HFF-Myc (cell line): Measurements from ENCODE around the gene DEGS2.
"Not testable (repeated sequence)": the region's sequence is repeated elsewhere in the genome, so short reads cannot be mapped to it uniquely, and the experiment has no call there.

Source experiments
- DNase-seq: peaks from one replicate; pipeline ENCODE4 v3.0.0-alpha.2; 2011; ENCODE audit warnings: low read depth; ENCODE audit errors: extremely low read depth
- H3K4me3 ChIP-seq: replicated peaks from 2 replicates; pipeline ENCODE4 v1.5.1; 2011; ENCODE audit warnings: low read depth, mild to moderate bottlenecking, control low read depth, low read length
- TF ChIP-seq, protein P1 (sequence below): IDR thresholded peaks from 2 replicates; pipeline ENCODE4 v1.5.1; 2012; ENCODE audit warnings: mild to moderate bottlenecking, low read depth, low read length, control low read depth; ENCODE audit errors: missing control alignments

DEGS2 gene

DNA sequence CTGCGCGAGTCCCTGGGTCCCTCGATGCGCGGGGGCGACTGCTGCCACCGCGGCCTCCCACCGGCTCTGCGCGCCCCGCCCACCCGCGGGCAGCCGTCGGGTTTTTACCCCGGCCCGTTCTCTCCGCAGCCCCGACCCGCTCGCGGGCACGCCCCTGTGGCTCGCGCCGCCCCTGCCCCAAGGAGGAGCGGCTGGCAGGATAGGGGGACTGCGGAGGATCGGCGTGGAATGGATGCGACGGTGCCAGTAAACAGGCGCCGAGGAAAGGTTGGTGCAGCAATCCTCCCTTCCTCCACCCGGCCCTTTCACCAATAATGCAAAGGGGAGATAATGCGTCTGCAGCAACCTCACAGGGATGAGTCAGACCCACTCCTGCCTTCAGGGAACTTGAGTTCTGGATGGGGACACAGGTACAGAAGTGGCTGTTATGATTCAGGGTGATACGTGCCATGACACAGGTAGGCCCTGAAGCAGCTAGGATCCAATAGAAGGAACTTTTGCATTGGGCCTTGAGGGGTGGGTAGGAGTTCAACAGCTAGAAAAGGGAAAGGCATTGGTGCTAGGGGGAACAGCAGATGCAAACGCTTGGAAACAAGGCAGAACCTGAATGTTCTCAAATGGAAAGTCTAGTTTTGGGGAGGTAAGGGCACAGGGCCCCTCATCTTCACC, 554 bp upstream of the DEGS2 start:
- TF ChIP-seq, protein P1, sequence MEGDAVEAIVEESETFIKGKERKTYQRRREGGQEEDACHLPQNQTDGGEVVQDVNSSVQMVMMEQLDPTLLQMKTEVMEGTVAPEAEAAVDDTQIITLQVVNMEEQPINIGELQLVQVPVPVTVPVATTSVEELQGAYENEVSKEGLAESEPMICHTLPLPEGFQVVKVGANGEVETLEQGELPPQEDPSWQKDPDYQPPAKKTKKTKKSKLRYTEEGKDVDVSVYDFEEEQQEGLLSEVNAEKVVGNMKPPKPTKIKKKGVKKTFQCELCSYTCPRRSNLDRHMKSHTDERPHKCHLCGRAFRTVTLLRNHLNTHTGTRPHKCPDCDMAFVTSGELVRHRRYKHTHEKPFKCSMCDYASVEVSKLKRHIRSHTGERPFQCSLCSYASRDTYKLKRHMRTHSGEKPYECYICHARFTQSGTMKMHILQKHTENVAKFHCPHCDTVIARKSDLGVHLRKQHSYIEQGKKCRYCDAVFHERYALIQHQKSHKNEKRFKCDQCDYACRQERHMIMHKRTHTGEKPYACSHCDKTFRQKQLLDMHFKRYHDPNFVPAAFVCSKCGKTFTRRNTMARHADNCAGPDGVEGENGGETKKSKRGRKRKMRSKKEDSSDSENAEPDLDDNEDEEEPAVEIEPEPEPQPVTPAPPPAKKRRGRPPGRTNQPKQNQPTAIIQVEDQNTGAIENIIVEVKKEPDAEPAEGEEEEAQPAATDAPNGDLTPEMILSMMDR, result no peak
- H3K4me3 ChIP-seq, result no peak overlapping the region
- no peak for DNase-seq

DNA sequence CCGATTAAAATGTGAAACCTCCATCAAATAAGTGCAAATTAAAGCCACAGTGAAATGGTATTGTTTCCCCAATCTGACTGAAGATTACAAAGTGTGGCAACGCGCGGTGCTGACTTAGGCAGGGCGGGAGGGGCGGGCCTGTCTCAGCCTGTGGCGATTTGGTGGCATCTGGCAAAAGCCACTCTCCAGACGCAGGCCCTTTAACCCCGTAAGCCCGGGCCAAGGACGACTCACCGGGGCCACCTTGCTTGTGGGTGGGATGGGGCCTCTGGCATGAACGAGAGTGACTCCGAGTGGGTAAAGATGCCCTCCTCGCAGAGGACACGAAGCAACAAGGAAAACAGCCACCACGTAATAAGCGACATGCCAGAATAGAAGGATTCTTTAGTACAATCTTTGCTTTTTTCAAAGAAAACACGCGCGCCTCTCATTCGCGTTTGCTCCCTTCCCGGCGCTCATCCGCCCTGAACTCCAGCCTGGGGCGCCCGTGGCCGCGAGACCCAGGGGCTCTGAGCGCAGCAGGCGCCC, 815 bp downstream of the DEGS2 start:
- TF ChIP-seq, protein P1, result no peak
- DNase-seq, result no peak
- H3K4me3 ChIP-seq, result no peak overlapping the region

DNA sequence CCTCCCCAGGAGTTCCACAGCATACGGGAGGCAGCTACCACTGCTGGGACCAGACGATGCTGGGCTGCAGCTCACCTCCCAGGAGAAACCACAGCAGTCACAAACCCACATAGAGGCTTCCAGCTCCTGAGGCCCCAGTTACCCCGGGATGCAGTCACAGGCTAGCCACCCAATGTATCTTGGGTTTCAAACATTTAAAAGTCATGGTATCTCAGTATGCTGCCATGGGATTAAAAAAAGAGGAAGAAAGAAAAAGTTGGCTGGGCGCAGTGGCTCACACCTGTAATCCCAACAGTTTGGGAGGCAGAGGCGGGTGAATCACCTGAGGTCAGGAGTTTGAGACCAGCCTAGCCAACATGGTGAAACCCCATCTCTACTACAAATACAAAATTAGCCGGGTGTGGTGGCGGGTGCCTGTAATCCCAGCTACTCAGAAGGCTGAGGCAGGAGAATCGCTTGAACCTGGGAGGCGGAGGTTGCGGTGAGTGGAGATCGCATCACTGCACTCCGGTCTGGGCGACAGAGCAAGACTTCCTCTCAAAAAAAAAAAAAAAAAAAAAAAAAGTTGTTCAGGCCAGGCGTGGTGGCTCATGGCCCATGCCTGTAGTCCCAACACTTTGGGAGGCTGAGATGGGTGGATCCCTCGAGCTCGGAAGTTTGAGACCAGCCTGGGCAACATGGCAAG, 1.8 kb downstream of the DEGS2 start:
- not testable (repeated sequence) for DNase-seq

GRCh38 chr14:100156776-100157175, 2.7 kb downstream of the DEGS2 start:
- TF ChIP-seq, protein P1, result no peak

More for the DNA sequence above, 1.8 kb downstream of the DEGS2 start:
- not testable (repeated sequence) for H3K4me3 ChIP-seq

GRCh38 chr14:100155756-100156616, 3.5 kb downstream of the DEGS2 start:
- TF ChIP-seq, protein P1, result no peak
- no peak overlapping the region for H3K4me3 ChIP-seq
- no peak for DNase-seq

More at GRCh38 chr14:100156776-100157175, 2.7 kb downstream of the DEGS2 start:
- H3K4me3 ChIP-seq, result no peak overlapping the region
- no peak for DNase-seq

DNA sequence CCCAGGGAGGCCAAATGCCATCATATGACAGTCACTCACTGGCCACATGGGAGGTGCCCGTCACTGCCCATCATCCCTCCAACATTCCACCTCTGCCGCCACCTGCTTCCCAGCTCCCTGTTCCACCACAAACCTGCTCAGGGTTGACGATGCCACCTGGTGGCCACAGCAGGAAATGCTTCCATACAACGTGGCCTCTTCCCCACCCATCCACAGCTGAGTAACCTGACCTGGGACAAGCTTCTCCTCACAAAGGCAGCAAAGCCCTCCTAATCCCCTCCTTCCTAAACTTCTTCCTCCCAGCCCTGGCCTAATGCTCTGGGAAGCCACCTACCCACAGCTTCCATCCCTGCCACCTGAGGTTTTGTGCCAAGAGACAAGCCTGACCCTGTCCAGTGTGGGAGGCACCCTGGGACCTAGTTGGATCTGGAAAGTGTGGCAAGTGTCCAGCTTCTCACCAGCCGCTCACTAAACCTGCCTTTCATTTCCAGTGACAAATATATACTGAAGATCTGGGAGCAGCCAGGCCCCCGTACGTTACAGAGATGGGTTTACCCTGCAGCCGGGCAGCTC, 4.3 kb downstream of the DEGS2 start:
- TF ChIP-seq, protein P1, result peak; percentile 67
- H3K4me3 ChIP-seq, result no peak overlapping the region
- DNase-seq, result peak; percentile 16
